ENCODE measurements around the gene ENPP7. TPM values are rescaled to one million over a fixed set of nuclear protein-coding genes. Genes with fewer than 3 reads are reported as not detected.

ENPP7 gene
- polyA plus RNA-seq, 3 donors: not detected

- Histone ChIP-seq H3K27ac (ENCODE audit: low read depth in 1 of 2, low read length in 2 of 2) (no peak overlapping the region), H3K79me2 (ENCODE audit: insufficient read depth, low read length) (no peaks in the 10 kb centered on the region), H3K4me1 (ENCODE audit: control insufficient read depth in 1 of 2, insufficient read depth in 2 of 2, low read length in 2 of 2) (peaks cover 20 to 24% of the 10 kb centered on the region in 2 donors), H3K36me3 (replicated peaks in 1 of 2; ENCODE audit: control insufficient read depth in 1 of 2, insufficient read depth in 2 of 2, low read length in 2 of 2) (no peaks in the 10 kb centered on the region), H3K9me3 (replicated peaks in 1 of 2; ENCODE audit: control insufficient read depth in 1 of 2, insufficient read depth in 1 of 2, low read length in 2 of 2) (no peaks in the 10 kb centered on the region), H3K4me3 (replicated peaks in 1 of 3; ENCODE audit: low read depth in 2 of 3, low read length in 3 of 3) (peak overlapping the region in 1 of 3 experiments; percentile 78), H3K27me3 (ENCODE audit: control insufficient read depth in 2 of 2, insufficient read depth in 2 of 2, low read length in 2 of 2) (peaks cover 16 to 68% of the 10 kb centered on the region in 2 donors), H2AFZ (ENCODE audit: insufficient read depth, low read depth, low read length, poor library complexity, severe bottlenecking) (peak overlapping the region; percentile 86), H3K4me2 (replicated peaks; ENCODE audit: extremely low read depth, low read length, poor library complexity, severe bottlenecking) (peak overlapping the region; percentile 82), H4K20me1 (ENCODE audit: insufficient read depth, low read length) (no peaks in the 10 kb centered on the region), H3K9ac (ENCODE audit: insufficient read depth, low read length, poor library complexity, severe bottlenecking) (no peak overlapping the region)
- peak overlapping the region; percentile 73 to 88 for H3K4me3 Mint-ChIP-seq
- peaks cover 28% of the 10 kb centered on the region for H3K4me1 Mint-ChIP-seq
- peaks cover 0 to 8% (median 3%) of the 10 kb centered on the region in 7 donors for H3K9me3 Mint-ChIP-seq
- H3K27ac Mint-ChIP-seq: no peak overlapping the region
- TF ChIP-seq CTCF (IDR thresholded peaks at IDR 0.05): no peak
- H3K27me3 Mint-ChIP-seq (ENCODE audit: low read depth in 3 of 3): peaks cover 52 to 85% (median 68%) of the 10 kb centered on the region in 3 donors
- 45% methylated on average over 6 of the region's 11 CpGs for WGBS (ENCODE audit: insufficient coverage)
- H3K36me3 Mint-ChIP-seq: peaks cover 7 to 8% of the 10 kb centered on the region in 2 donors
- intact Hi-C loops (cut with micrococcal nuclease): no loop called here
- no peak for DNase-seq
Measured at GRCh38 chr17:79776376-79777119, 45.8 kb downstream of the ENPP7 start.

- peaks cover 0 to 8% (median 3%) of the 10 kb centered on the region in 7 donors for H3K9me3 Mint-ChIP-seq
- Histone ChIP-seq H3K27ac (ENCODE audit: low read depth in 1 of 2, low read length in 2 of 2) (no peak overlapping the region), H3K4me2 (replicated peaks; ENCODE audit: extremely low read depth, low read length, poor library complexity, severe bottlenecking) (peak overlapping the region; percentile 82), H3K9me3 (replicated peaks in 1 of 2; ENCODE audit: control insufficient read depth in 1 of 2, insufficient read depth in 1 of 2, low read length in 2 of 2) (no peaks in the 10 kb centered on the region), H3K27me3 (ENCODE audit: control insufficient read depth in 2 of 2, insufficient read depth in 2 of 2, low read length in 2 of 2) (peaks cover 16 to 72% of the 10 kb centered on the region in 2 donors), H2AFZ (ENCODE audit: insufficient read depth, low read depth, low read length, poor library complexity, severe bottlenecking) (peak overlapping the region; percentile 86), H3K79me2 (ENCODE audit: insufficient read depth, low read length) (no peaks in the 10 kb centered on the region), H3K4me1 (ENCODE audit: control insufficient read depth in 1 of 2, insufficient read depth in 2 of 2, low read length in 2 of 2) (peaks cover 28 to 32% of the 10 kb centered on the region in 2 donors), H3K9ac (ENCODE audit: insufficient read depth, low read length, poor library complexity, severe bottlenecking) (no peak overlapping the region), H3K36me3 (replicated peaks in 1 of 2; ENCODE audit: control insufficient read depth in 1 of 2, insufficient read depth in 2 of 2, low read length in 2 of 2) (no peaks in the 10 kb centered on the region), H3K4me3 (replicated peaks in 1 of 3; ENCODE audit: low read depth in 2 of 3, low read length in 3 of 3) (peak overlapping the region; percentile 40 to 78 (median 52)), H4K20me1 (ENCODE audit: insufficient read depth, low read length) (no peaks in the 10 kb centered on the region)
- intact Hi-C loops (cut with micrococcal nuclease): no loop called here
- peak overlapping the region; percentile 73 to 88 for H3K4me3 Mint-ChIP-seq
- H3K27me3 Mint-ChIP-seq (ENCODE audit: low read depth in 3 of 3): peaks cover 54 to 90% (median 72%) of the 10 kb centered on the region in 3 donors
- H3K4me1 Mint-ChIP-seq: peaks cover 35% of the 10 kb centered on the region
- whole genome bisulfite sequencing (ENCODE audit: insufficient coverage): 1% methylated on average over 26 of the region's 51 CpGs
- DNase-seq: no peak
- H3K27ac Mint-ChIP-seq: peak overlapping the region in 1 of 7 donors; percentile 48
- peaks cover 7 to 8% of the 10 kb centered on the region in 2 donors for H3K36me3 Mint-ChIP-seq
- no peak for TF ChIP-seq CTCF (IDR thresholded peaks at IDR 0.05)
Measured at GRCh38 chr17:79777120-79777893, 46.6 kb downstream of the ENPP7 start.
